Gastrocnemius medialis (tissue), 4 donors: Measurements from ENCODE around the gene PIEZO1. TPM values are rescaled to one million over a fixed set of nuclear protein-coding genes. Genes with fewer than 3 reads are reported as not detected.

Source experiments
- ATAC-seq, 2 donors: fragments of 150-250 bp; one replicate each; pipeline ENCODE4 v1.9.1; 2016
- DNase-seq, 2 donors: peaks; one replicate each; pipeline ENCODE4 v3.0.0-alpha.2; 2019
- H3K27ac ChIP-seq, 4 donors: fragments of 200-600 bp; sonication (generic); 1 replicate in 1 of 4; 2 replicates in 3 of 4; pipeline ENCODE4 v1.5.1; 2016 to 2018; ENCODE audit warnings: mild to moderate bottlenecking in 2 of 4, moderate library complexity in 1 of 4
- H3K27me3 ChIP-seq, 3 donors: fragments of 200-600 bp; sonication (generic) in 2 of 3; 1 replicate in 1 of 3; 2 replicates in 2 of 3; pipeline versions ENCODE4 v1.5.1 to v1.6.0; 2016 to 2019; ENCODE audit warnings: mild to moderate bottlenecking in 1 of 3, moderate library complexity in 1 of 3
- H3K36me3 ChIP-seq, 2 donors: fragments of 200-600 bp; sonication (generic) in 1 of 2; one replicate each; pipeline ENCODE4 v1.5.1; 2017 to 2018
- H3K4me1 ChIP-seq, 2 donors: fragments of 200-600 bp; sonication (generic) in 1 of 2; one replicate each; pipeline ENCODE4 v1.5.1; 2016 to 2017; ENCODE audit warnings: mild to moderate bottlenecking in 2 of 2
- H3K4me3 ChIP-seq, 4 donors: fragments of 200-600 bp; sonication (generic) in 3 of 4; 1 replicate in 1 of 4; 2 replicates in 3 of 4; pipeline ENCODE4 v1.5.1; 2016 to 2019; ENCODE audit warnings: mild to moderate bottlenecking in 2 of 4
- H3K9me3 ChIP-seq, 3 donors: fragments of 200-600 bp; sonication (generic) in 2 of 3; 1 replicate in 1 of 3; 2 replicates in 2 of 3; pipeline ENCODE4 v1.5.1; 2016 to 2019
- CTCF ChIP-seq, 5 experiments: fragments of 450-650 bp in 3 of 5; fragments of 200-600 bp in 2 of 5; sonication (generic) in 2 of 5; IDR thresholded peaks in 4 of 5; conservative IDR thresholded peaks in 1 of 5; 1 replicate in 4 of 5; 2 replicates in 1 of 5; pipeline ENCODE4 v1.5.1; 2016 to 2019; ENCODE audit warnings: antibody characterized with exemption in 5 of 5, mild to moderate bottlenecking in 3 of 5, moderate library complexity in 3 of 5
- POLR2A ChIP-seq, 2 donors: fragments of 450-650 bp; IDR thresholded peaks; one replicate each; pipeline ENCODE4 v1.6.1; 2017; ENCODE audit warnings: antibody characterized with exemption in 2 of 2, mild to moderate bottlenecking in 2 of 2, moderate library complexity in 2 of 2
- in situ Hi-C, 4 donors: fragments of 200-750 bp; cut with MboI; loops; one replicate each; pipeline versions ENCODE4 v1.15.0 to v1.8.0; 2017; ENCODE audit warnings: low sequenced_read_pairs in 4 of 4
- intact Hi-C: fragments of 100-400 bp; cut with DNase I; formaldehyde crosslinking; loops from one replicate; pipeline ENCODE4 v1.15.1; 2023; ENCODE audit warnings: low total_unique reads
- total RNA-seq, 4 donors: library from RNA; depleted of rRNA; stranded (reverse); fragments of >200 nt; gene quantifications; one replicate each; pipeline versions ENCODE4 v1.1.0 to v1.2.3, GENCODE V29; 2016

Gene PIEZO1
- total RNA-seq, 4 donors from 2014 or later = 9.0 to 37.0 (median 16.5) TPM

GRCh38 chr16:88778271-88778525, 6.8 kb downstream of the PIEZO1 start:
- no peak for ATAC-seq
- Histone ChIP-seq H3K27ac (no peak overlapping the region), H3K4me1 (peaks cover 15 to 23% of the 10 kb centered on the region in 2 donors), H3K27me3 (peaks cover 0 to 2% (median 0%) of the 10 kb centered on the region in 3 donors), H3K36me3 (no peaks in the 10 kb centered on the region), H3K9me3 (no peaks in the 10 kb centered on the region), H3K4me3 (no peak overlapping the region)
- intact Hi-C loops (no loop called here), in situ Hi-C loops (no loop called here)
- DNase-seq = no peak
- TF ChIP-seq POLR2A (IDR thresholded peaks at IDR 0.05) (no peak), CTCF (IDR thresholded peaks at IDR 0.05 in 4 of 5, conservative IDR thresholded peaks at IDR 0.05 in 1 of 5) (no peak)

- intact Hi-C loops = no loop called here
- peaks cover 0 to 2% (median 0%) of the 10 kb centered on the region in 3 donors for H3K27me3 ChIP-seq
- in situ Hi-C loops = no loop called here
- H3K4me1 ChIP-seq = peaks cover 21 to 28% of the 10 kb centered on the region in 2 donors
- no peak overlapping the region for H3K27ac ChIP-seq
- H3K9me3 ChIP-seq = no peaks in the 10 kb centered on the region
- H3K4me3 ChIP-seq = no peak overlapping the region
- ATAC-seq = no peak
- no peaks in the 10 kb centered on the region for H3K36me3 ChIP-seq
- no peak for TF ChIP-seq CTCF (IDR thresholded peaks at IDR 0.05 in 4 of 5, conservative IDR thresholded peaks at IDR 0.05 in 1 of 5)
- TF ChIP-seq POLR2A (IDR thresholded peaks at IDR 0.05) = no peak
- DNase-seq = no peak
These were observed 7.3 kb downstream of the PIEZO1 start for GRCh38 chr16:88777471-88778270.

GRCh38 chr16:88775825-88776224, 9.2 kb downstream of the PIEZO1 start:
- H3K4me1 ChIP-seq = peaks cover 22 to 39% of the 10 kb centered on the region in 2 donors
- ATAC-seq (no peak), DNase-seq (no peak)
- no peak for TF ChIP-seq POLR2A (IDR thresholded peaks at IDR 0.05)
- no peak for TF ChIP-seq CTCF (IDR thresholded peaks at IDR 0.05 in 4 of 5, conservative IDR thresholded peaks at IDR 0.05 in 1 of 5)
- intact Hi-C loops = no loop called here
- no peak overlapping the region for H3K4me3 ChIP-seq
- H3K27me3 ChIP-seq = peaks cover 0 to 2% (median 0%) of the 10 kb centered on the region in 3 donors
- no peaks in the 10 kb centered on the region for H3K36me3 ChIP-seq
- in situ Hi-C loops = no loop called here
- H3K27ac ChIP-seq = no peak overlapping the region
- no peaks in the 10 kb centered on the region for H3K9me3 ChIP-seq

- peaks cover 16 to 42% of the 10 kb centered on the region in 2 donors for H3K4me1 ChIP-seq
- TF ChIP-seq POLR2A (IDR thresholded peaks at IDR 0.05) = no peak
- no peak overlapping the region for H3K4me3 ChIP-seq
- intact Hi-C loops (no loop called here), in situ Hi-C loops (no loop called here)
- no peaks in the 10 kb centered on the region for H3K36me3 ChIP-seq
- no peak overlapping the region for H3K27ac ChIP-seq
- peaks cover 0 to 8% (median 2%) of the 10 kb centered on the region in 3 donors for H3K27me3 ChIP-seq
- no peaks in the 10 kb centered on the region for H3K9me3 ChIP-seq
- ATAC-seq = no peak
- DNase-seq = no peak
These were observed 10.3 kb downstream of the PIEZO1 start for GRCh38 chr16:88774544-88775393.

GRCh38 chr16:88773812-88774291, 11.2 kb downstream of the PIEZO1 start:
- Histone ChIP-seq H3K9me3 (no peaks in the 10 kb centered on the region), H3K27ac (no peak overlapping the region), H3K4me3 (no peak overlapping the region), H3K36me3 (no peaks in the 10 kb centered on the region), H3K4me1 (peaks cover 12 to 43% of the 10 kb centered on the region in 2 donors), H3K27me3 (peaks cover 0 to 9% (median 4%) of the 10 kb centered on the region in 3 donors)
- no peak for ATAC-seq
- in situ Hi-C loops = no loop called here
- TF ChIP-seq POLR2A (IDR thresholded peaks at IDR 0.05) (no peak), CTCF (IDR thresholded peaks at IDR 0.05 in 4 of 5, conservative IDR thresholded peaks at IDR 0.05 in 1 of 5) (no peak)
- intact Hi-C loops = no loop called here
- DNase-seq = no peak
